Hepatocyte (in vitro differentiated cells): ENCODE results near the gene BBLN. TPM values are rescaled to one million over a fixed set of nuclear protein-coding genes. Genes with fewer than 3 reads are reported as not detected.

Source experiments
- DNase-seq: peaks from one replicate; pipeline ENCODE4 v3.0.0-alpha.2; 2016; ENCODE audit warnings: low spot score
- H2AFZ ChIP-seq: fragments of 200-600 bp; sonication (generic); 2 replicates; pipeline ENCODE4 v1.6.0; 2016; ENCODE audit warnings: antibody characterized with exemption, mild to moderate bottlenecking
- H3K27ac ChIP-seq: fragments of 200-600 bp; sonication (generic); 2 replicates; pipeline ENCODE4 v1.5.1; 2016; ENCODE audit warnings: mild to moderate bottlenecking
- H3K27me3 ChIP-seq: fragments of 200-600 bp; sonication (generic); 2 replicates; pipeline ENCODE4 v1.6.1; 2016
- H3K36me3 ChIP-seq: fragments of 200-600 bp; sonication (generic); replicated peaks from 2 replicates; pipeline ENCODE4 v1.5.1; 2016; ENCODE audit warnings: low read depth; ENCODE audit not compliant: insufficient read depth
- H3K4me1 ChIP-seq: fragments of 200-600 bp; sonication (generic); 2 replicates; pipeline ENCODE4 v1.5.1; 2016; ENCODE audit warnings: mild to moderate bottlenecking, moderate library complexity; ENCODE audit not compliant: insufficient read depth
- H3K4me2 ChIP-seq: fragments of 200-600 bp; sonication (generic); 2 replicates; pipeline ENCODE4 v1.6.0; 2016
- H3K4me3 ChIP-seq: fragments of 200-600 bp; sonication (generic); 2 replicates; pipeline ENCODE4 v1.5.1; 2016; ENCODE audit warnings: mild to moderate bottlenecking
- H3K79me2 ChIP-seq: fragments of 200-600 bp; sonication (generic); 2 replicates; pipeline ENCODE4 v1.6.0; 2017; ENCODE audit warnings: mild to moderate bottlenecking
- H3K9me2 ChIP-seq: fragments of 200-600 bp; sonication (generic); replicated peaks from 2 replicates; pipeline ENCODE4 v1.6.0; 2017; ENCODE audit warnings: mild to moderate bottlenecking; ENCODE audit not compliant: insufficient read depth
- H3K9me3 ChIP-seq: fragments of 200-600 bp; sonication (generic); 2 replicates; pipeline ENCODE4 v1.5.1; 2016; ENCODE audit warnings: low read depth, mild to moderate bottlenecking
- H4K20me1 ChIP-seq: fragments of 200-600 bp; sonication (generic); 2 replicates; pipeline ENCODE4 v1.6.0; 2016; ENCODE audit warnings: mild to moderate bottlenecking; ENCODE audit not compliant: insufficient read depth, poor library complexity, severe bottlenecking
- CTCF ChIP-seq: fragments of 200-600 bp; sonication (generic); IDR thresholded peaks from 2 replicates; pipeline ENCODE4 v1.5.1; 2016; ENCODE audit warnings: antibody characterized with exemption, mild to moderate bottlenecking; ENCODE audit not compliant: poor library complexity
- EZH2 ChIP-seq: fragments of 200-600 bp; sonication (generic); IDR thresholded peaks from 2 replicates; pipeline ENCODE4 v1.6.1; 2016; ENCODE audit warnings: antibody characterized with exemption, mild to moderate bottlenecking, borderline replicate concordance
- EZH2phosphoT487 ChIP-seq: fragments of 200-600 bp; sonication (generic); IDR thresholded peaks from one replicate; pipeline ENCODE4 v1.6.1; 2018; ENCODE audit warnings: antibody characterized with exemption, mild to moderate bottlenecking, low read depth, moderate library complexity; ENCODE audit not compliant: unreplicated experiment, severe bottlenecking
- WGBS: methylation state at CpG from one replicate; pipeline ENCODE4 v1.1.6; 2016; ENCODE audit warnings: low lambda C conversion rate; ENCODE audit errors: missing lambda C conversion rate; 5-methylcytosine and 5-hydroxymethylcytosine counted together
- polyA plus RNA-seq: library from polyadenylated mRNA; unstranded; fragments of >200 nt; fragmentation: Nextera tagmentation; extraction: Ambion mirVana; gene quantifications from 2 replicates; pipeline ENCODE4 v1.2.1, GENCODE V29; 2016
- total RNA-seq: library from RNA; depleted of rRNA; stranded (reverse); fragments of >200 nt; gene quantifications from 2 replicates; pipeline ENCODE4 v1.2.3, GENCODE V29; 2014

Gene BBLN
- total and polyA plus RNA-seq, 2 experiments from 2014 or later: 92.6 to 102 TPM

DNA sequence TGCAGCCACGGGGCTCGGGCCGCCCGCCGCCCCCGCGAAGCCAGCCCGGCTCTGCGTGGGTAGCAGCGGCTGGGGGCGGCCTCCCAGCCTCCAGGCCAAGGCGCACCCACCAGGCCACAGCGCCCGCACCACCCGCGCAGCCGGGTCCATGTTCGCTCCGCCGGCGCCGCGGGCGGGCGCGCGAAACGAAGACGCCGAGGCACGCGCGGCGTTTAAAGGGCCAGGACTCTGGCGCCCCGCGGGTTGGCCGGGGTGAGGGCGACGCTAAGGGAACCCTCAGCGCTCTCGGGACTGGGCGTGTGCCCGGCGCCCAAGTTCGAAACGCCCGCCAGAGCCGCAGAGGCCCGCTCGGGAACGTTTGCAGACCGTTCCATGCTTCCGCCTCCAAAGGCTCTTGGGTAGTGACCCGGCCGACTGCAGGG lies 32.5 kb upstream of the BBLN start, which contains the start of gene PTGES2:
PTGES2 (minus strand) TSS at position 162 of the 422 bp plus-strand sequence; CDS start at position 150, 12 bp downstream.
- no peaks in the 10 kb centered on the region for H3K9me3 ChIP-seq
- WGBS: 1% methylated on average over 52 of the region's 56 CpGs
- peaks cover 19% of the 10 kb centered on the region for H3K4me1 ChIP-seq
- peak within 1 kb of the TSS; percentile 97 for H3K27ac ChIP-seq
- H3K9me2 ChIP-seq: no peaks in the 10 kb centered on the region
- H2AFZ ChIP-seq: peak within 1 kb of the TSS; percentile 94
- H3K79me2 ChIP-seq: peaks cover 33% of the 10 kb centered on the region
- H3K36me3 ChIP-seq: no peaks in the 10 kb centered on the region
- peak within 1 kb of the TSS; percentile 44 for H3K4me3 ChIP-seq
- DNase-seq: peak; percentile 93
- peak within 1 kb of the TSS; percentile 88 for H3K4me2 ChIP-seq
- H3K27me3 ChIP-seq: no peaks in the 10 kb centered on the region
- no peak for TF ChIP-seq EZH2
- no peak for TF ChIP-seq EZH2phosphoT487
- no peak for TF ChIP-seq CTCF
- no peaks in the 10 kb centered on the region for H4K20me1 ChIP-seq

- Histone ChIP-seq H3K27me3 (no peaks in the 10 kb centered on the region), H3K9me2 (no peaks in the 10 kb centered on the region), H3K9me3 (no peaks in the 10 kb centered on the region), H3K27ac (peak overlapping the region; percentile 97), H3K4me2 (peak overlapping the region; percentile 88), H4K20me1 (no peaks in the 10 kb centered on the region), H3K4me3 (peak overlapping the region; percentile 44), H3K4me1 (peaks cover 19% of the 10 kb centered on the region), H3K36me3 (no peaks in the 10 kb centered on the region), H2AFZ (peak overlapping the region; percentile 94), H3K79me2 (peaks cover 33% of the 10 kb centered on the region)
- TF ChIP-seq CTCF: no peak
- TF ChIP-seq EZH2: no peak
- TF ChIP-seq EZH2phosphoT487: no peak
- DNase-seq: peak; percentile 92
- 1% methylated on average over 50 of the region's 82 CpGs for WGBS
Observed at GRCh38 chr9:128127990-128128835, 31.9 kb upstream of the BBLN start.

DNA sequence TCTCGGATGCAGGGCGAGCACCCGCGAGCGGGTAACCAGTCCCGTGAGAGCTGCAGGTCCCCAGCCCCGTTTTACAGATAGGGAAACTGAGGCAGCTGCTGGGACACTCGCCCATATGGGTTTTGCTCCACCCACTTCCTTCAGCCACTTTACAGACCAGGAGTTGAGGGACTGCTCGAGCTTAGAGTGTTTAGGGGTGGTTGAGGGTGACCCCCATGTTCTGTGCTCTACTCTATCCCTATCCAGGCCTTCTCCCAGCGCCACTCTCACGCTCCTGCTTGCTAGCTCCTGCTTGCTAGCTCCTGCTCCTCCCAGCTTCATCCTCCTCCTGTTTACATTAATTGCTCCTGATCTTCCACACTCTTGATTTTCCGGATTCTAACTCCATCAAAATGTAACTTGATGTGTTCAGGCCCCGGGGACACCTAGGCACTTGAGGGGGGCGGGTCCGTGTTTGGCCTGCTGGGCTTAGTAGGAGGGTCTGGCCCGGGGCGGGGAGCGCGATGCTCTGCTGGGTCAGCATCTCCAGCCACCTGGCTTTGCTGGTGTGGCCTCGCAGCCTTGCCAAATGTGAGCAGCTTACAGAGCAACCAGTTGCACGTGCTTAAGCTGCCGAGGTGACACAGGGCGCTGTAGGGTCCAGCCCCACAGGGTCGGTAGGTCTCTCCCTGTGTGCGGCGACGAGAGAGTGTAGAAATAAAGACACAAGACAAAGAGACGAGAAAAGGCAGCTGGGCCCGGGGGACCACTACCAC lies 31.1 kb upstream of the BBLN start:
- 85% methylated on average over 24 of the region's 29 CpGs for WGBS
- Histone ChIP-seq H3K79me2 (peaks cover 33% of the 10 kb centered on the region), H3K9me2 (no peaks in the 10 kb centered on the region), H3K36me3 (no peaks in the 10 kb centered on the region), H3K4me1 (peaks cover 19% of the 10 kb centered on the region), H3K27ac (peak overlapping the region; percentile 97), H4K20me1 (no peaks in the 10 kb centered on the region), H3K4me2 (peak overlapping the region; percentile 88), H3K9me3 (no peaks in the 10 kb centered on the region), H2AFZ (peak overlapping the region; percentile 94), H3K4me3 (peak overlapping the region; percentile 44), H3K27me3 (no peaks in the 10 kb centered on the region)
- no peak for DNase-seq
- no peak for TF ChIP-seq EZH2
- TF ChIP-seq EZH2phosphoT487: no peak
- TF ChIP-seq CTCF: no peak
